K562 (cell line): Measurements from ENCODE around the gene STRN3. TPM values are rescaled to one million over a fixed set of nuclear protein-coding genes. Genes with fewer than 3 reads are reported as not detected.

Source experiments
- BCL6 ChIP-seq: fragments of 250-450 bp; sonication (Bioruptor Pico); IDR thresholded peaks from 2 replicates; pipeline ENCODE4 v1.4.0; 2020
- JUNB ChIP-seq: fragments of 450-650 bp; formaldehyde crosslinking; conservative IDR thresholded peaks from 2 replicates; pipeline ENCODE4 v1.4.0; 2020; ENCODE audit warnings: mild to moderate bottlenecking
- KAT8 ChIP-seq: fragments of 450-650 bp; IDR thresholded peaks from 2 replicates; pipeline ENCODE4 v1.6.1; 2016; ENCODE audit warnings: low read depth, mild to moderate bottlenecking
- KLF10 ChIP-seq: fragments of 250-450 bp; sonication (Bioruptor Pico); IDR thresholded peaks from 2 replicates; pipeline ENCODE4 v1.6.1; 2021; ENCODE audit warnings: matching md5 sums
- MGA ChIP-seq: fragments of 450-650 bp; IDR thresholded peaks from 2 replicates; pipeline ENCODE4 v1.6.1; 2016; ENCODE audit warnings: mild to moderate bottlenecking, moderate library complexity
- NR1H2 ChIP-seq: sonication (generic); formaldehyde crosslinking; IDR thresholded peaks from 2 replicates; pipeline ENCODE4 v1.4.0; 2020; ENCODE audit warnings: mild to moderate bottlenecking, missing genetic modification reagents
- ZNF644 ChIP-seq: fragments of 200-800 bp; sonication (Bioruptor generic); IDR thresholded peaks from 2 replicates; pipeline ENCODE4 v1.6.1; 2016; ENCODE audit warnings: low read depth, missing genetic modification characterization, missing compliant biosample characterization
- ZNF668 ChIP-seq: fragments of 250-450 bp; sonication (Bioruptor Pico); IDR thresholded peaks from 2 replicates; pipeline ENCODE4 v1.8.0; 2022; ENCODE audit warnings: mild to moderate bottlenecking, inconsistent platforms
- polyA plus RNA-seq, 8 experiments: library from polyadenylated mRNA; depleted of rRNA in 4 of 8; stranded (reverse) in 5 of 8; unstranded in 3 of 8; fragments of >200 nt; fragmentation: Nextera tagmentation in 2 of 8; fragmentation: Illumina TruSeq in 1 of 8; extraction: Ambion mirVana in 2 of 8; extraction: Trizol in 1 of 8; gene quantifications; 2 replicates each; pipeline versions ENCODE4 v1.2.1 to v1.2.3, GENCODE V29; 2011 to 2014; ENCODE audit warnings: inconsistent platforms in 1 of 8, missing spikeins in 1 of 8
- total RNA-seq, 7 experiments: library from RNA; depleted of rRNA in 6 of 7; stranded (reverse); fragments of >200 nt in 6 of 7; fragmentation: Illumina TruSeq in 2 of 7; extraction: Trizol in 2 of 7; gene quantifications; 2 replicates each; pipeline versions ENCODE4 v1.2.1 to v1.2.3, GENCODE V29; 2011 to 2021; ENCODE audit warnings: low replicate concordance in 1 of 7
- TF ChIP-seq, protein P1 (sequence below): fragments of 200-800 bp; sonication (Bioruptor generic); IDR thresholded peaks from 2 replicates; pipeline ENCODE4 v1.6.1; 2016; ENCODE audit warnings: missing genetic modification characterization, missing compliant biosample characterization

STRN3 gene
- total and polyA plus RNA-seq, 9 of the 15 experiments (the other 6 are each of a cell fraction or from before 2014, with no cell fraction given), result 5.9 to 29.1 (median 16.0) TPM

DNA sequence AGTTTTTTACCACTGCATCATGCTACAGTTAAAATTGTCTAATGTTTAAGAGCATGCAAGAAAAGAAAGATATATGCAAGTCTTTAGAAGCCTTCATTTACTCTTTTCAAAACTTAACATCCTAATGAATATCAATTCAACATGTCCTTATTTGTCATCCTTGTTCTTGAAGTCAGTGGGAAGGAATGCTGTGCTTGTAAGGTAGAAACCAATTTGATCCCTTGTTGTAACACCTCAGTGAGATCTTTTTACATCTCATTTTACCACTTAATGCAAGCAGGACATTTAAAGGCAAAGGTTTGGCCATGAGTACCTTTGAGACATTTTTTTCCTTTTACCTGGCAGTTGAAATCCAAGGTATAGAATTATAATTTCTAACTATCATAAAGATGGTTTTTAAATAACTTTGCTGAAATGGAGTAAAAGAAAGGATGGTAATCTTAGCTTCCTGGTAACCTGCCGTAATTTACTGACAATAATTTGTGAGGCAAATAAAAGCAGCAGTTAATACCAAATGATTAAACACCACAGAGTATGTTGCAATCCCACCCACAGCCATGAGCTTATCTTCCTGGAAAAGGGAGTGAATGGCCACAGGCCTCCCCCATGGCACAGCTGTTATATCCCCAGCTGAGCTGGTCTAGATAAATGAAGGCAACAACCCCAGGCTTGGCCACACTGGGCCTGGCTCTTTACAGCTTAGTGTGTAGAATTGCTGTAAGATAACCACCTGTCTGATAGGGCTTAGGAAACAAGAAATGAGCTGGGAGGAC lies 33.2 kb upstream of the STRN3 start (continued):
- TF ChIP-seq, protein P1, sequence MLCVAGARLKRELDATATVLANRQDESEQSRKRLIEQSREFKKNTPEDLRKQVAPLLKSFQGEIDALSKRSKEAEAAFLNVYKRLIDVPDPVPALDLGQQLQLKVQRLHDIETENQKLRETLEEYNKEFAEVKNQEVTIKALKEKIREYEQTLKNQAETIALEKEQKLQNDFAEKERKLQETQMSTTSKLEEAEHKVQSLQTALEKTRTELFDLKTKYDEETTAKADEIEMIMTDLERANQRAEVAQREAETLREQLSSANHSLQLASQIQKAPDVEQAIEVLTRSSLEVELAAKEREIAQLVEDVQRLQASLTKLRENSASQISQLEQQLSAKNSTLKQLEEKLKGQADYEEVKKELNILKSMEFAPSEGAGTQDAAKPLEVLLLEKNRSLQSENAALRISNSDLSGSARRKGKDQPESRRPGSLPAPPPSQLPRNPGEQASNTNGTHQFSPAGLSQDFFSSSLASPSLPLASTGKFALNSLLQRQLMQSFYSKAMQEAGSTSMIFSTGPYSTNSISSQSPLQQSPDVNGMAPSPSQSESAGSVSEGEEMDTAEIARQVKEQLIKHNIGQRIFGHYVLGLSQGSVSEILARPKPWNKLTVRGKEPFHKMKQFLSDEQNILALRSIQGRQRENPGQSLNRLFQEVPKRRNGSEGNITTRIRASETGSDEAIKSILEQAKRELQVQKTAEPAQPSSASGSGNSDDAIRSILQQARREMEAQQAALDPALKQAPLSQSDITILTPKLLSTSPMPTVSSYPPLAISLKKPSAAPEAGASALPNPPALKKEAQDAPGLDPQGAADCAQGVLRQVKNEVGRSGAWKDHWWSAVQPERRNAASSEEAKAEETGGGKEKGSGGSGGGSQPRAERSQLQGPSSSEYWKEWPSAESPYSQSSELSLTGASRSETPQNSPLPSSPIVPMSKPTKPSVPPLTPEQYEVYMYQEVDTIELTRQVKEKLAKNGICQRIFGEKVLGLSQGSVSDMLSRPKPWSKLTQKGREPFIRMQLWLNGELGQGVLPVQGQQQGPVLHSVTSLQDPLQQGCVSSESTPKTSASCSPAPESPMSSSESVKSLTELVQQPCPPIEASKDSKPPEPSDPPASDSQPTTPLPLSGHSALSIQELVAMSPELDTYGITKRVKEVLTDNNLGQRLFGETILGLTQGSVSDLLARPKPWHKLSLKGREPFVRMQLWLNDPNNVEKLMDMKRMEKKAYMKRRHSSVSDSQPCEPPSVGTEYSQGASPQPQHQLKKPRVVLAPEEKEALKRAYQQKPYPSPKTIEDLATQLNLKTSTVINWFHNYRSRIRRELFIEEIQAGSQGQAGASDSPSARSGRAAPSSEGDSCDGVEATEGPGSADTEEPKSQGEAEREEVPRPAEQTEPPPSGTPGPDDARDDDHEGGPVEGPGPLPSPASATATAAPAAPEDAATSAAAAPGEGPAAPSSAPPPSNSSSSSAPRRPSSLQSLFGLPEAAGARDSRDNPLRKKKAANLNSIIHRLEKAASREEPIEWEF, result peak; percentile 91
- TF ChIP-seq KLF10 (CRISPR knock-in tag) (no peak), JUNB (CRISPR knock-in tag) (no peak), KAT8 (no peak), ZNF668 (peak; percentile 74; the same call in 1 of the 2 replicates), NR1H2 (CRISPR knock-in tag) (no peak), MGA (no peak), BCL6 (CRISPR knock-in tag) (peak; percentile 71), ZNF644 (peak; percentile 80)
